Common myeloid progenitor, CD34-positive (primary cell): Measurements from ENCODE around the gene PPIL1.
"Not testable (repeated sequence)": the region's sequence is repeated elsewhere in the genome, so short reads cannot be mapped to it uniquely, and the experiment has no call there.

Source experiments
- CTCF ChIA-PET: fragments of 350-600 bp; sonication (Branson Sonifier 250); formaldehyde crosslinking; loops from one replicate; lab custom pipeline; 2021; ENCODE audit warnings: antibody characterized with exemption; lab: Charles Lee
- POLR2A ChIA-PET: fragments of 350-600 bp; sonication (Branson Sonifier 250); formaldehyde crosslinking; loops from one replicate; lab custom pipeline; 2021; ENCODE audit warnings: antibody characterized with exemption; lab: Charles Lee
- DNase-seq, 3 donors: peaks; one replicate each; pipeline versions ENCODE4 v3.0.0 to v3.0.0-alpha.2; 2013
- H3K27ac ChIP-seq, 2 experiments: 1 replicate in 1 of 2; 2 replicates in 1 of 2; pipeline ENCODE4 v1.7.0; 2013; ENCODE audit warnings: inconsistent platforms in 2 of 2, low read length in 2 of 2, mild to moderate bottlenecking in 2 of 2, low read depth in 1 of 2, moderate library complexity in 1 of 2; ENCODE audit not compliant: severe bottlenecking in 2 of 2, insufficient read depth in 1 of 2, poor library complexity in 1 of 2
- H3K27me3 ChIP-seq, 5 experiments: replicated peaks in 2 of 5; 1 replicate in 3 of 5; 2 replicates in 2 of 5; pipeline versions ENCODE4 v1.6.1 to v1.7.0; 2013; ENCODE audit warnings: low read length in 4 of 5, mild to moderate bottlenecking in 2 of 5, moderate library complexity in 2 of 5, inconsistent platforms in 1 of 5; ENCODE audit not compliant: insufficient read depth in 5 of 5, control insufficient read depth in 4 of 5
- H3K36me3 ChIP-seq, 4 experiments: 1 replicate in 2 of 4; 2 replicates in 2 of 4; pipeline versions ENCODE4 v1.6.1 to v1.7.0; 2013; ENCODE audit warnings: low read length in 3 of 4, control low read depth in 1 of 4, mild to moderate bottlenecking in 1 of 4; ENCODE audit not compliant: control insufficient read depth in 4 of 4, insufficient read depth in 4 of 4
- H3K4me1 ChIP-seq, 4 experiments: 1 replicate in 3 of 4; 2 replicates in 1 of 4; pipeline versions ENCODE4 v1.6.1 to v1.7.1; 2013; ENCODE audit warnings: low read length in 3 of 4, mild to moderate bottlenecking in 3 of 4, control low read depth in 1 of 4, inconsistent platforms in 1 of 4, moderate library complexity in 1 of 4; ENCODE audit not compliant: control insufficient read depth in 4 of 4, insufficient read depth in 4 of 4; ENCODE audit errors: control extremely low read depth in 1 of 4
- H3K4me3 ChIP-seq, 7 experiments: 1 replicate in 4 of 7; 2 replicates in 3 of 7; pipeline versions ENCODE4 v1.5.1 to v1.7.0; 2013; ENCODE audit warnings: mild to moderate bottlenecking in 7 of 7, low read length in 6 of 7, moderate library complexity in 6 of 7, inconsistent platforms in 2 of 7, low read depth in 2 of 7, control low read depth in 1 of 7; ENCODE audit not compliant: insufficient read depth in 4 of 7, control insufficient read depth in 1 of 7; ENCODE audit errors: extremely low read depth in 1 of 7
- H3K9me3 ChIP-seq, 5 experiments: 1 replicate in 4 of 5; 2 replicates in 1 of 5; pipeline versions ENCODE4 v1.6.1 to v1.7.1; 2013; ENCODE audit warnings: low read length in 4 of 5, mild to moderate bottlenecking in 2 of 5, inconsistent platforms in 1 of 5, low read depth in 1 of 5, moderate library complexity in 1 of 5; ENCODE audit not compliant: control insufficient read depth in 4 of 5, insufficient read depth in 2 of 5; ENCODE audit errors: control extremely low read depth in 1 of 5
- WGBS: methylation state at CpG from one replicate; pipeline ENCODE4 v1.1.5; 2013; ENCODE audit not compliant: insufficient coverage; 5-methylcytosine and 5-hydroxymethylcytosine counted together

PPIL1 gene

GRCh38 chr6:36818756-36819155, 55.8 kb downstream of the PPIL1 start:
- Histone ChIP-seq H3K9me3 (no peaks in the 10 kb centered on the region), H3K4me3 (no peak overlapping the region), H3K36me3 (no peaks in the 10 kb centered on the region), H3K27me3 (peaks cover 0 to 2% (median 0%) of the 10 kb centered on the region in 5 experiments), H3K27ac (no peak overlapping the region), H3K4me1 (peaks cover 0 to 15% (median 5%) of the 10 kb centered on the region in 4 experiments)
- ChIA-PET CTCF (no interaction called here), POLR2A (no interaction called here)
- WGBS, result 100% methylated on average over 2 of the region's 4 CpGs
- DNase-seq, result no peak

GRCh38 chr6:36817847-36818246, 56.8 kb downstream of the PPIL1 start:
- no peak overlapping the region for H3K27ac ChIP-seq
- no peak overlapping the region for H3K4me3 ChIP-seq
- H3K36me3 ChIP-seq, result no peaks in the 10 kb centered on the region
- ChIA-PET POLR2A (no interaction called here), CTCF (interaction anchor here (1.2 kb wide), 1 partner anchor 35 kb away, joined by 3 read pairs; no protein-coding TSS in a partner anchor)
- H3K27me3 ChIP-seq, result peaks cover 0 to under 1% (median 0%) of the 10 kb centered on the region in 5 experiments
- H3K9me3 ChIP-seq, result no peaks in the 10 kb centered on the region
- no peak for DNase-seq
- H3K4me1 ChIP-seq, result peaks cover 0 to 15% (median 5%) of the 10 kb centered on the region in 4 experiments
- 100% methylated on average over 3 of the region's 3 CpGs for WGBS

- POLR2A ChIA-PET, result no interaction called here
- H3K4me3 ChIP-seq, result no peak overlapping the region
- CTCF ChIA-PET, result interaction anchor here (1.2 to 3.2 kb wide), 2 partner anchors 34 kb away, joined by 3 to 15 read pairs; no protein-coding TSS in a partner anchor
- H3K27me3 ChIP-seq, result no peaks in the 10 kb centered on the region
- H3K9me3 ChIP-seq, result no peaks in the 10 kb centered on the region
- no peaks in the 10 kb centered on the region for H3K36me3 ChIP-seq
- DNase-seq, result no peak
- H3K27ac ChIP-seq, result no peak overlapping the region
- H3K4me1 ChIP-seq, result peaks cover 0 to 15% (median 5%) of the 10 kb centered on the region in 4 experiments
- 98% methylated on average over 8 of the region's 9 CpGs for WGBS
Observed at GRCh38 chr6:36817176-36817817, 57.3 kb downstream of the PPIL1 start.

- no peak overlapping the region for H3K4me3 ChIP-seq
- no peak for DNase-seq
- CTCF ChIA-PET, result interaction anchor here (1.2 to 3.2 kb wide), 3 partner anchors 12 to 35 kb away, joined by 3 to 15 read pairs (median 4); no protein-coding TSS in a partner anchor
- H3K36me3 ChIP-seq, result no peaks in the 10 kb centered on the region
- H3K9me3 ChIP-seq, result no peaks in the 10 kb centered on the region
- POLR2A ChIA-PET, result no interaction called here
- H3K27ac ChIP-seq, result no peak overlapping the region
- H3K27me3 ChIP-seq, result no peaks in the 10 kb centered on the region
- 97% methylated on average over 3 of the region's 7 CpGs for WGBS
- H3K4me1 ChIP-seq, result peaks cover 0 to 7% (median 0%) of the 10 kb centered on the region in 4 experiments
Observed at GRCh38 chr6:36815962-36816735, 58.5 kb downstream of the PPIL1 start.

GRCh38 chr6:36814249-36814648, 60.4 kb downstream of the PPIL1 start:
- POLR2A ChIA-PET, result no interaction called here
- DNase-seq, result no peak
- Histone ChIP-seq H3K27me3 (no peaks in the 10 kb centered on the region), H3K36me3 (no peaks in the 10 kb centered on the region), H3K4me1 (no peaks in the 10 kb centered on the region), H3K9me3 (no peaks in the 10 kb centered on the region), H3K27ac (no peak overlapping the region), H3K4me3 (no peak overlapping the region)
- 95% methylated on average over 7 of the region's 7 CpGs for WGBS
- CTCF ChIA-PET, result interaction anchor here (3.2 kb wide), 1 partner anchor 37 kb away, joined by 15 read pairs; no protein-coding TSS in a partner anchor

GRCh38 chr6:36813526-36813925, 61.1 kb downstream of the PPIL1 start:
- Histone ChIP-seq H3K9me3 (no peaks in the 10 kb centered on the region), H3K36me3 (no peaks in the 10 kb centered on the region), H3K4me3 (no peak overlapping the region), H3K27ac (no peak overlapping the region), H3K4me1 (no peaks in the 10 kb centered on the region), H3K27me3 (no peaks in the 10 kb centered on the region)
- ChIA-PET CTCF (interaction anchor here (2.8 kb wide), 1 partner anchor 31 kb away, joined by 6 read pairs; no protein-coding TSS in a partner anchor), POLR2A (no interaction called here)
- 63% methylated on average over 3 of the region's 3 CpGs for WGBS
- no peak for DNase-seq

- H3K27ac ChIP-seq, H3K4me3 ChIP-seq, H3K9me3 ChIP-seq, POLR2A ChIA-PET, H3K4me1 ChIP-seq, DNase-seq, H3K36me3 ChIP-seq, H3K27me3 ChIP-seq: not testable (repeated sequence)
- CTCF ChIA-PET, result interaction anchor here (1.3 to 2.8 kb wide), 2 partner anchors 30 to 49 kb away, joined by 3 to 6 read pairs; no protein-coding TSS in a partner anchor
- WGBS, result 100% methylated on average over 3 of the region's 3 CpGs
Observed at GRCh38 chr6:36813047-36813446, 61.6 kb downstream of the PPIL1 start.
